ENCODE measurements around the gene IL6R.
"Not testable (repeated sequence)": the region's sequence is repeated elsewhere in the genome, so short reads cannot be mapped to it uniquely, and the experiment has no call there.

The IL6R gene

GRCh38 chr1:154404984-154405746 is at the start of gene IL6R:
Gene IL6R (plus strand): TSS chr1:154405343. CDS start chr1:154405630, 287 bp downstream.
- peak; percentile 76 for DNase-seq

- DNase-seq: no peak
These were observed 46.6 kb upstream of the IL6R start for GRCh38 chr1:154358519-154358918.

GRCh38 chr1:154360288-154360687 is 44.9 kb upstream of the IL6R start:
- DNase-seq: no peak

GRCh38 chr1:154360881-154361280 is 44.3 kb upstream of the IL6R start:
- DNase-seq: not testable (repeated sequence)

GRCh38 chr1:154361357-154361756 is 43.8 kb upstream of the IL6R start:
- no peak for DNase-seq

- DNase-seq: no peak
These were observed 33.7 kb upstream of the IL6R start for GRCh38 chr1:154371436-154371835.

GRCh38 chr1:154373777-154374357 is 31.3 kb upstream of the IL6R start:
- not testable (repeated sequence) for DNase-seq

GRCh38 chr1:154379301-154379700 is 25.8 kb upstream of the IL6R start:
- no peak for DNase-seq

GRCh38 chr1:154384650-154385489 is 20.3 kb upstream of the IL6R start:
- DNase-seq: no peak

GRCh38 chr1:154386643-154387352 is 18.3 kb upstream of the IL6R start:
- no peak for DNase-seq

- DNase-seq: no peak
These were observed 13.9 kb upstream of the IL6R start for GRCh38 chr1:154391086-154391770.

- DNase-seq: no peak
These were observed 7.0 kb upstream of the IL6R start for GRCh38 chr1:154398141-154398540.

- no peak for DNase-seq
These were observed 6.5 kb upstream of the IL6R start for GRCh38 chr1:154398678-154399077.

GRCh38 chr1:154400381-154400801 is 4.8 kb upstream of the IL6R start:
- no peak for DNase-seq

- no peak for DNase-seq
These were observed 2.7 kb upstream of the IL6R start for GRCh38 chr1:154402409-154402921.

GRCh38 chr1:154403261-154403943 is 1.7 kb upstream of the IL6R start:
- no peak for DNase-seq

- no peak for DNase-seq
These were observed 1.2 kb upstream of the IL6R start for GRCh38 chr1:154403983-154404382.

- no peak for DNase-seq
These were observed 622 bp upstream of the IL6R start for GRCh38 chr1:154404511-154404931.

- peak; percentile 63 for DNase-seq
These were observed 816 bp downstream of the IL6R start for GRCh38 chr1:154405747-154406571.

GRCh38 chr1:154406572-154406879 is 1.4 kb downstream of the IL6R start:
- DNase-seq: no peak

- no peak for DNase-seq
These were observed 1.7 kb downstream of the IL6R start for GRCh38 chr1:154406886-154407197.
